ENCODE data around the gene C17orf67. TPM values are rescaled to one million over a fixed set of nuclear protein-coding genes. Genes with fewer than 3 reads are reported as not detected.

Gene C17orf67
- total and polyA plus RNA-seq, 4 donors: 0.19 to 1.4 (median 0.78) TPM

- Histone ChIP-seq H3K27me3 (ENCODE audit: control insufficient read depth in 4 of 4, insufficient read depth in 4 of 4, low read length in 3 of 4) (no peaks in the 10 kb centered on the region), H3K9ac (ENCODE audit: low read depth in 1 of 2, low read length in 2 of 2) (no peak overlapping the region), H3K27ac (ENCODE audit: low read depth in 1 of 2, low read length in 2 of 2) (no peak overlapping the region), H3K4me1 (ENCODE audit: control insufficient read depth in 4 of 4, insufficient read depth in 4 of 4, low read length in 3 of 4) (peaks cover 0 to 6% (median 3%) of the 10 kb centered on the region in 4 donors), H3K4me3 (ENCODE audit: low read depth in 1 of 3, low read length in 3 of 3) (no peak overlapping the region), H3K36me3 (ENCODE audit: control insufficient read depth in 4 of 4, insufficient read depth in 3 of 4, low read depth in 1 of 4, low read length in 3 of 4) (no peaks in the 10 kb centered on the region), H3K9me3 (ENCODE audit: control insufficient read depth in 4 of 4, low read length in 3 of 4) (no peaks in the 10 kb centered on the region)
- WGBS: 68% methylated on average over 6 of the region's 6 CpGs
- TF ChIP-seq CTCF (IDR thresholded peaks at IDR 0.05; ENCODE audit: low read depth, low read length, missing input control) (no peak), RAD21 (IDR thresholded peaks at IDR 0.05) (peak in 1 of 2 donors; percentile 42)
- no peak for DNase-seq (ENCODE audit: low spot score)
These were observed 82.5 kb downstream of the C17orf67 start for GRCh38 chr17:56751145-56751738.

- Histone ChIP-seq H3K27ac (ENCODE audit: low read depth in 1 of 2, low read length in 2 of 2) (no peak overlapping the region), H3K9ac (ENCODE audit: low read depth in 1 of 2, low read length in 2 of 2) (no peak overlapping the region), H3K27me3 (ENCODE audit: control insufficient read depth in 4 of 4, insufficient read depth in 4 of 4, low read length in 3 of 4) (no peaks in the 10 kb centered on the region), H3K9me3 (ENCODE audit: control insufficient read depth in 4 of 4, low read length in 3 of 4) (no peaks in the 10 kb centered on the region), H3K4me3 (ENCODE audit: low read depth in 1 of 3, low read length in 3 of 3) (no peak overlapping the region), H3K4me1 (ENCODE audit: control insufficient read depth in 4 of 4, insufficient read depth in 4 of 4, low read length in 3 of 4) (no peaks in the 10 kb centered on the region), H3K36me3 (ENCODE audit: control insufficient read depth in 4 of 4, insufficient read depth in 3 of 4, low read depth in 1 of 4, low read length in 3 of 4) (no peaks in the 10 kb centered on the region)
- WGBS: 92% methylated on average over 7 of the region's 7 CpGs
- DNase-seq (ENCODE audit: low spot score): no peak
- TF ChIP-seq SP1 (IDR thresholded peaks at IDR 0.05): no peak
- no peak for TF ChIP-seq ZBTB33 (IDR thresholded peaks at IDR 0.05)
- TF ChIP-seq JUND (IDR thresholded peaks at IDR 0.05): no peak
- TF ChIP-seq HNF4G (IDR thresholded peaks at IDR 0.05): no peak
- TF ChIP-seq EGR1 (IDR thresholded peaks at IDR 0.05; ENCODE audit: low read depth in 2 of 2): no peak
- no peak for TF ChIP-seq RAD21 (IDR thresholded peaks at IDR 0.05)
- no peak for TF ChIP-seq ATF3 (IDR thresholded peaks at IDR 0.05)
- no peak for TF ChIP-seq RXRA (IDR thresholded peaks at IDR 0.05)
- TF ChIP-seq HNF4A (conservative IDR thresholded peaks at IDR 0.05): no peak
- TF ChIP-seq CTCF (IDR thresholded peaks at IDR 0.05; ENCODE audit: low read depth, low read length, missing input control): no peak
- TF ChIP-seq REST (IDR thresholded peaks at IDR 0.05): no peak
- TF ChIP-seq NR2F2 (IDR thresholded peaks at IDR 0.05): no peak
- TF ChIP-seq YY1 (IDR thresholded peaks at IDR 0.05): no peak
These were observed 89.0 kb downstream of the C17orf67 start for GRCh38 chr17:56744721-56745120.
